Subcutaneous abdominal adipose tissue (tissue), 5 donors: ENCODE measurements around the gene HDAC9.

Source experiments
- H3K27ac ChIP-seq: one replicate; pipeline ENCODE4 v1.7.0; 2013; ENCODE audit warnings: low read depth, mild to moderate bottlenecking, inconsistent platforms, low read length, moderate library complexity
- H3K27me3 ChIP-seq, 5 donors: one replicate each; pipeline ENCODE4 v1.7.0; 2013; ENCODE audit warnings: low read length in 5 of 5, inconsistent platforms in 1 of 5; ENCODE audit not compliant: control insufficient read depth in 5 of 5, insufficient read depth in 4 of 5
- H3K36me3 ChIP-seq, 5 donors: one replicate each; pipeline ENCODE4 v1.7.0; 2013; ENCODE audit warnings: low read length in 5 of 5; ENCODE audit not compliant: control insufficient read depth in 5 of 5, insufficient read depth in 5 of 5
- H3K4me1 ChIP-seq, 5 donors: one replicate each; pipeline ENCODE4 v1.7.0; 2013; ENCODE audit warnings: low read length in 5 of 5, mild to moderate bottlenecking in 3 of 5, moderate library complexity in 1 of 5; ENCODE audit not compliant: control insufficient read depth in 5 of 5, insufficient read depth in 5 of 5
- H3K4me3 ChIP-seq, 5 donors: one replicate each; pipeline ENCODE4 v1.7.0; 2013; ENCODE audit warnings: low read length in 5 of 5, low read depth in 1 of 5
- H3K9ac ChIP-seq, 5 donors: one replicate each; pipeline ENCODE4 v1.7.0; 2013; ENCODE audit warnings: low read length in 5 of 5, mild to moderate bottlenecking in 4 of 5, moderate library complexity in 3 of 5
- H3K9me3 ChIP-seq, 5 donors: one replicate each; pipeline ENCODE4 v1.7.0; 2013; ENCODE audit warnings: low read length in 5 of 5; ENCODE audit not compliant: control insufficient read depth in 5 of 5
- donor health status: healthy.
- donor health status: healthy.
- donor health status: healthy.
- donor health status: healthy.
- donor health status: healthy.

The HDAC9 gene

DNA sequence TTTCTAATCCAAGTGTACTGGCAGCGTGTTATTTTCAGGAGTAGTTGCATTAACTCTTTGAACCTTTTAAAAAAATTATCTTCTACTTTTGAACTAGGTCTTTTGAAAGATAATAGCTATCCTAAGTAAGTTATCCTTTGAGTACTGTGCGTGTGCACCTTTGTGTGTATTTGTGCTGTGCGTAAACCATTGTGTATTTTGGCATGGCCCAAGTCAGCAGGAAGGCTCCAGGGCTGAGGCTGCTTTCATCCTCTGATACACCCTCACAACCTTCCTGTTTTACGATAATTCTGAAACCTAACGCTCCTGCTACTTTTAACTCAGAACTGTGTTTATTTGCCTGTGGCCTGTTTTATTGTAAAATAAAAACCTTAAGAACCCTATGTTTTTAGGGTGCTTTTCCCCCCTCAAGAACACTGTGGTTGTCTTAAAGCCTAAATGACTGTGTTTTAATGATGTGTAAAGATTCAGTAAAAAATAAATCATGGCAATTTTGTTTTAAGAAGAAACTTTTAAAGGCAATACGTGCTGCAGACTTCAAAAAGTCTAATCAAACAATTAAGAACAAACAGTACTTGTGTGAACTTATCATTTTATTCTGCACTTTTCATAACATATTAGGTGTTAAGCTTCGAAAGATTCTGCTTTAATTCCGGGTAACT lies 57.5 kb downstream of the HDAC9 start:
- no peaks in the 10 kb centered on the region for H3K27me3 ChIP-seq
- peaks cover 0 to 15% (median 0%) of the 10 kb centered on the region in 5 donors for H3K4me1 ChIP-seq
- no peaks in the 10 kb centered on the region for H3K9me3 ChIP-seq
- H3K9ac ChIP-seq = no peak overlapping the region
- H3K4me3 ChIP-seq = no peak overlapping the region
- H3K27ac ChIP-seq = no peak overlapping the region
- no peaks in the 10 kb centered on the region for H3K36me3 ChIP-seq

GRCh38 chr7:18553605-18554003 lies 58.1 kb downstream of the HDAC9 start:
- H3K9ac ChIP-seq = no peak overlapping the region
- H3K9me3 ChIP-seq = no peaks in the 10 kb centered on the region
- no peaks in the 10 kb centered on the region for H3K27me3 ChIP-seq
- no peak overlapping the region for H3K4me3 ChIP-seq
- H3K4me1 ChIP-seq = peaks cover 0 to 15% (median 0%) of the 10 kb centered on the region in 5 donors
- no peaks in the 10 kb centered on the region for H3K36me3 ChIP-seq
- H3K27ac ChIP-seq = no peak overlapping the region

DNA sequence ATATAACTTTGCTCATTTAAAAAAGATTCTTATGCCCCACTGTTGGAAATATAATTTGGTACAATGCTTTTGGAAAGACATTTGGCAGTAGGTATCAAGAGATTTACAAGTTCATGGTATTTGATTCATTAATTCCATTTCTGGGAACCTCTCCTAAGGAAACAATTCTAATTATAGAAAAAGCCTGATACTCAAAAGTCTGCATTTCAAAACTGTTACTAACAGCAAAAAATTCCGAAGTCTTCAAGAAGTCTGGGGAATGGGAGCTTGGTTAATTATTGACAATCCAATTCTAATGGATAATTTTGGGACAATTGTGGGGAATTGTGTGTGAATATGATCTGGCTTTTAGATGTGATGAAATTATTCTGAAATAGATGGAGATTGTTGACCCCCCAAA lies 59.6 kb downstream of the HDAC9 start:
- Histone ChIP-seq H3K36me3 (no peaks in the 10 kb centered on the region), H3K27ac (no peak overlapping the region), H3K27me3 (no peaks in the 10 kb centered on the region), H3K9ac (no peak overlapping the region), H3K4me3 (no peak overlapping the region), H3K9me3 (no peaks in the 10 kb centered on the region), H3K4me1 (peaks cover 0 to 15% (median 0%) of the 10 kb centered on the region in 5 donors)

DNA sequence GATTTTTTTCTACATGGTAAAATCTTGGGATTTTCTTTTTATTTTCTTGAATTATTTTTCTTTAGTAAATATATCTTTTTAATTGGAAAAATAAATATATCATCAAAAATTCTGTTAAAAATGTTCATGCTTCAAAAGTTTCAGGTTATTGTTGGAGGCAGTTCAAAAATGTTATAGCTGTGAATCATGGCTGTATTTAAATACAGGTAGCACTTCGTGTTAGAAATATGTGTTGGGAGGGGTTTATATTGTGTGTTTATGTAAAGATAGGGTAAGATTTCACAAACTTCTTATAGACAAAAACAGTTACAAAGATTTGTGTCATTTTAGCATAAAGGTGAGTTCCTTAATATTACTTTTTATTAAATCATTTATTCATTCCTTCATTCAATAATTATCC lies 60.4 kb downstream of the HDAC9 start:
- peaks cover 0 to 15% (median 0%) of the 10 kb centered on the region in 5 donors for H3K4me1 ChIP-seq
- H3K4me3 ChIP-seq = no peak overlapping the region
- no peaks in the 10 kb centered on the region for H3K36me3 ChIP-seq
- no peaks in the 10 kb centered on the region for H3K9me3 ChIP-seq
- no peak overlapping the region for H3K9ac ChIP-seq
- no peak overlapping the region for H3K27ac ChIP-seq
- H3K27me3 ChIP-seq = no peaks in the 10 kb centered on the region

- no peaks in the 10 kb centered on the region for H3K36me3 ChIP-seq
- no peak overlapping the region for H3K4me3 ChIP-seq
- no peak overlapping the region for H3K27ac ChIP-seq
- peaks cover 0 to 3% (median 0%) of the 10 kb centered on the region in 5 donors for H3K4me1 ChIP-seq
- H3K27me3 ChIP-seq = no peaks in the 10 kb centered on the region
- no peaks in the 10 kb centered on the region for H3K9me3 ChIP-seq
- H3K9ac ChIP-seq = no peak overlapping the region
Measured at GRCh38 chr7:18558503-18558902, 63.0 kb downstream of the HDAC9 start.

- Histone ChIP-seq H3K4me1 (no peaks in the 10 kb centered on the region), H3K4me3 (no peak overlapping the region), H3K9me3 (no peaks in the 10 kb centered on the region), H3K27ac (no peak overlapping the region), H3K36me3 (no peaks in the 10 kb centered on the region), H3K27me3 (no peaks in the 10 kb centered on the region), H3K9ac (no peak overlapping the region)
Measured at GRCh38 chr7:18558910-18559309, 63.4 kb downstream of the HDAC9 start.

- Histone ChIP-seq H3K36me3 (no peaks in the 10 kb centered on the region), H3K4me1 (no peaks in the 10 kb centered on the region), H3K9ac (no peak overlapping the region), H3K27ac (no peak overlapping the region), H3K9me3 (no peaks in the 10 kb centered on the region), H3K4me3 (no peak overlapping the region), H3K27me3 (no peaks in the 10 kb centered on the region)
Measured at GRCh38 chr7:18559756-18560155, 64.2 kb downstream of the HDAC9 start.

DNA sequence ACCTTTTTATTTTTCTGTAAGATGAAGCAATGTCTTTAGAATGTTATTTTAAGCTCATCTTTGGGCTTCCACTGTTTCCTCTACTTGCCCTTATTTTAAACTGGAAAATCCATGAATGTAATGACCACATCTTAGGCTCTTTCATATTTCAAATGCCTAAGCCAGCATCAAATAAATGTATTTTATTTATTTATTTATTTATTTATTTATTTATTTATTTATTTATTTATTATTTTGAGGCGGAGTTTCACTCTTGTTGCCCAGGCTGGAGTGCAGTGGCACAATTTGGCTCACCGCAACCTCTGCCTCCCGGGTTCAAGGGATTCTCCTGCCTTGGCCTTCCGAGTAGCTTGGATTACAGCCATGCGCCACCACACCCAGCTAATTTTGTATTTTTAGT lies 69.2 kb downstream of the HDAC9 start:
- Histone ChIP-seq H3K27me3 (no peaks in the 10 kb centered on the region), H3K36me3 (no peaks in the 10 kb centered on the region), H3K27ac (no peak overlapping the region), H3K4me1 (no peaks in the 10 kb centered on the region), H3K4me3 (no peak overlapping the region), H3K9me3 (no peaks in the 10 kb centered on the region), H3K9ac (no peak overlapping the region)

DNA sequence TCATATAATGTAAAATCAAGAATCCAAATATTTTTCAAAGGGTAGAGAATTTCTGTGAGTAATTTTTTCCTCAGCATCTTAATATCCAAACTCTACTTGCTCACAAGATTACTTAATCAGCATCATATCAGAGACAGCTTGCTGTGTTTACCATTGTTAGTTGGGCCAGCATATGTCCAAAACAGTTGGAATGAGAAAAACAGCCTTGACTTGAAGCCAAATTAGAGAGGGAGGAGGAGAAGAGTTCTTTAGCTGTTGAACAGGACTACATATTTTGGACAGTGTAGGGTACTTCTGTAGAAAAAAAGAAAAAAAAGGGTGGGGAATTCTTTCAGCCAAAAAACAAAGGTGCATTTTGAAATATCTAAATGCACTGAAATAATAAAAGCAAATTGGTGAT lies 69.8 kb downstream of the HDAC9 start:
- H3K9ac ChIP-seq = no peak overlapping the region
- no peak overlapping the region for H3K4me3 ChIP-seq
- H3K27me3 ChIP-seq = no peaks in the 10 kb centered on the region
- H3K4me1 ChIP-seq = no peaks in the 10 kb centered on the region
- H3K9me3 ChIP-seq = no peaks in the 10 kb centered on the region
- H3K36me3 ChIP-seq = no peaks in the 10 kb centered on the region
- no peak overlapping the region for H3K27ac ChIP-seq

DNA sequence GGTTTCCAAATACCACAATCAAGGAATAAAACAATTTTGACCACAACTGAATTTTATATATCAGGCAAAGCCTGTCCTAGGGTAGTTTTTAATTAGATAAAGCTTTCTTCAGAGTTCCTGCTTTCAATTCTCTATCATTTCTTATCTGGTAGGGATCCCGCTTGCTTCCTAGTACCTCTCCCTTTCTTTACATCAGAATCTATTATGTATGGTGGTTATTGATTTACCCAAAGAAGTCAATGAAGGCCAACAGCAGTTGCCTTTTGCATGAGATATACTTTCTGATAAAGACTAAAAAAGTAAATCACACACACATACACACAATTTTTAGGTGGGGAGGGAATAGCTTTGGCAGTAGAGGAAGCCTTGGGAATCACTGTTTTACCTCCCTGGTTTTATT lies 70.7 kb downstream of the HDAC9 start:
- no peak overlapping the region for H3K9ac ChIP-seq
- H3K4me3 ChIP-seq = no peak overlapping the region
- H3K36me3 ChIP-seq = no peaks in the 10 kb centered on the region
- H3K9me3 ChIP-seq = no peaks in the 10 kb centered on the region
- no peaks in the 10 kb centered on the region for H3K27me3 ChIP-seq
- no peak overlapping the region for H3K27ac ChIP-seq
- no peaks in the 10 kb centered on the region for H3K4me1 ChIP-seq

GRCh38 chr7:18566829-18567228 lies 71.3 kb downstream of the HDAC9 start:
- Histone ChIP-seq H3K4me3 (no peak overlapping the region), H3K27ac (no peak overlapping the region), H3K9me3 (no peaks in the 10 kb centered on the region), H3K27me3 (no peaks in the 10 kb centered on the region), H3K9ac (no peak overlapping the region), H3K4me1 (no peaks in the 10 kb centered on the region), H3K36me3 (no peaks in the 10 kb centered on the region)
